WI38 (cell line): ENCODE measurements around the gene VPS26C.

ENCODE experiments used
- H3K4me3 ChIP-seq: 2 replicates; pipeline ENCODE4 v1.5.1; 2011; ENCODE audit warnings: low read depth, mild to moderate bottlenecking, control low read depth, low read length
- CTCF ChIP-seq: IDR thresholded peaks from 2 replicates; pipeline ENCODE4 v1.5.1; 2012; ENCODE audit warnings: low read depth, mild to moderate bottlenecking, control low read depth, low read length

The VPS26C gene

GRCh38 chr21:37233551-37234146, 33.5 kb downstream of the VPS26C start:
- no peak for TF ChIP-seq CTCF

DNA sequence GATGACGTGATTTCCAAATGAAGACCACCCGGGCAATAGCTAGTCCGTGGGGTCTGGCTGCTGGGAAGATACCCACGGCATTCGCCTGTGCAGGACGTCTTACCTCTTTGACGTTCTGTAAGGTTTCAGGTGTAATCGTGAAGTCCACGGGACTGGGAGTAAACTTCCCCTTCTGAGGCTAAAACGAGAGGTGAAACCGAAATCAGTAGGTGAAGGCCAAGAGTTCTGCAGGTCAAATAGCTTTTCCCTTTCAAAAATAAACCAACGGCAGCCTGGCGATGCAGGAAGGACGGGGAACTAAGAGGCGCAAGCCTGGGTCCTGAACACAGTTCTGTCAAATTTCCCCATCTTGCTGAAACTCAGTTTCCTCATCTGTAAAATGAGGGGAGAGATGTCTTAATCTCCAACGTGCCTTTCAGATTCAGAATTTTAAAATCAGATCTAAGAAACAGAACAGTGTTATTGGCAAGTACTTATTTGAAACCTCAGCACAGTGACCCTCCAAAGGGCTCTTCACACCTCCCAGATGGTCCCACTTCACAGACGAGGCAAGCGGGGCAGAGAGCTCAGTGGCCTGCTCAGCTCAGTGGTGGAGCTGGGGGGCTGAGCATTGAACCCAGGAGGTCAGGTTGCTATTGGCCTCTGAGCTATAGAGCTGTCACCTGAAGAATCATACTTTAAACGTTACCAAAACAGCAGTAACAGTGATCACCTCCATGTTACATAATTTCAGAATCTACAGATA, 34.7 kb downstream of the VPS26C start:
- no peak for TF ChIP-seq CTCF
- H3K4me3 ChIP-seq = no peak overlapping the region

More at GRCh38 chr21:37233551-37234146, 33.5 kb downstream of the VPS26C start:
- H3K4me3 ChIP-seq = no peak overlapping the region

DNA sequence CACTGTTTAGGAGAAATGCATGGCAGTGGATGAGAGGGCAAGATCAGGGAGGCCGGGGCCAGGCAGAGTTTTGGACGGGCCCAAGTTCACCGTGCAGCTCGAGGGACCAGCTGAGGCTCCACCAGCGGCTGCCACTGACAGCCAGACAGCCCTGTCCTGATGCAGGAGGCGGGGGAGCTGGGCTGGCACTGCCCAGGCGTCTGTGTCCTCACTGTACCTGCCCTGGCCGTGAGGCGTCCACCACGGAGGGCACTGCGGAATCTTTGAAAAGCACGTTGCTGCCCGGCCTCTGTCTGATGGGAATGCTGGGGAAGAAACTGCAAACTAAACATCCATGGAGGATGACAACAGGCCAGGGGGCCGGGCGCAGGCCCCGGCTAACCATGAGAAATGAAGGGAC, 35.5 kb downstream of the VPS26C start:
- no peak overlapping the region for H3K4me3 ChIP-seq
- no peak for TF ChIP-seq CTCF

- no peak for TF ChIP-seq CTCF
Measured at GRCh38 chr21:37231249-37231645, 35.9 kb downstream of the VPS26C start.

DNA sequence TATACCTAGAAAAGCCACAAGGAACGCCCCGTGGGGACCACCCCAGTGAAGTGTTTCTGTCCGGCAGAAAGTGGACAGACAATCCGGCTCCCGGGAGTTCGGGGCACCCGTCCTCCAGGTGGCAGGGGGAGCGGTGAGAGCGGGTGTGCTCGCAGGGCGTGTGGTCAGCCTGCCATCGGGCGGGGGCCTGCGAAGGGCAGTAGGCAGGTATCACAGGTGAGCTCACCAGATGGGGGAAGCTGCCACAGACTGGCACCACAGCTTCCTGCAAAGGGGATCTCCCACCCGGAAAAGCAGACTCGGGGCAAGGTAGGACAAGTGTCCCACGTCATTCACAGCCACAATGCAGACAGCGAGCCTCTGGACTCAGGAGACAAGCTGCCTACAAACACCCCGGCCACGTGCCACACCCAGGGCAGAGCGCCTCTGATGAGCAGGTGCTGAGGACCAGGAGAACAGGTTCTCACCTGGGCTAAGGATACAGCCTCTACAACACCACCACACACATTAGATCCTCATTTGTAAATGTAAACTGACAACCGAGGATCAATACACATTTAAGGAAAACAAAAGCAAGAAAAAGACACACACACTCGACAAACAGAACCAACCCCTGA, 36.4 kb downstream of the VPS26C start:
- H3K4me3 ChIP-seq = no peak overlapping the region
- TF ChIP-seq CTCF = no peak

More at GRCh38 chr21:37231249-37231645, 35.9 kb downstream of the VPS26C start:
- H3K4me3 ChIP-seq = no peak overlapping the region

DNA sequence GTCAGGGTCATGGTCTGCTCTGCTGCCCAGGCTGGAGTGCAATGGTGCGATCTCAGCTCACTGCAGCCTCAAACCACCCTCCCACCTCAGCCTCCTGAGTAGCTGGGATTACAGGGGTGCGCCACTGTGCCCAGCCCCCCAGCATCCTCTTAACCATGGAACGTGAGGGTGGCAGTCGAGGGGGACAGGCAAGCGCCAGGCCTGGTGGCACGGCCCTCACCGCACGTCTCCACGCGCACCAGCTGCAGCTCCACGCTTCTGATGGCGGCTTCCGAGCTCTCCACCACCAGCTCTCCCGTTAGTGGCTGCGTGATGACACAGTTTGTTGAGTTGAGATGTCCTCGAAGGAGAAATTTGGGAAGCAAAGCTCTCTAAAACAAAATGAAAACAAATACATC, 39.1 kb downstream of the VPS26C start:
- no peak overlapping the region for H3K4me3 ChIP-seq
- TF ChIP-seq CTCF = no peak
